Jurkat, Clone E6-1 (cell line): ENCODE measurements around the gene CCDC157.

Source experiments
- DNase-seq: peaks from one replicate; pipeline ENCODE4 v3.0.0-alpha.2; 2011; ENCODE audit warnings: low read depth, low spot score
- H3K4me3 ChIP-seq: 2 replicates; pipeline ENCODE4 v1.5.1; 2011; ENCODE audit warnings: mild to moderate bottlenecking, low read length, control low read depth, moderate library complexity

The CCDC157 gene

GRCh38 chr22:30347255-30347892, 9.4 kb upstream of the CCDC157 start:
- no peak overlapping the region for H3K4me3 ChIP-seq

GRCh38 chr22:30348404-30348803, 8.4 kb upstream of the CCDC157 start:
- H3K4me3 ChIP-seq, result no peak overlapping the region
- no peak for DNase-seq

More at GRCh38 chr22:30347255-30347892, 9.4 kb upstream of the CCDC157 start:
- DNase-seq, result no peak

GRCh38 chr22:30348809-30349208, 8.0 kb upstream of the CCDC157 start:
- H3K4me3 ChIP-seq, result no peak overlapping the region
- no peak for DNase-seq

GRCh38 chr22:30351226-30351625, 5.6 kb upstream of the CCDC157 start:
- H3K4me3 ChIP-seq, result no peak overlapping the region

GRCh38 chr22:30354644-30355043, 2.2 kb upstream of the CCDC157 start:
- DNase-seq, result no peak
- H3K4me3 ChIP-seq, result no peak overlapping the region

More at GRCh38 chr22:30351226-30351625, 5.6 kb upstream of the CCDC157 start:
- DNase-seq, result no peak

GRCh38 chr22:30357236-30357570, 396 bp downstream of the CCDC157 start:
- DNase-seq, result peak; percentile 11

GRCh38 chr22:30357650-30358215, 926 bp downstream of the CCDC157 start:
- no peak for DNase-seq
- H3K4me3 ChIP-seq, result no peak overlapping the region

More at GRCh38 chr22:30357236-30357570, 396 bp downstream of the CCDC157 start:
- H3K4me3 ChIP-seq, result peak overlapping the region; percentile 66

- no peak overlapping the region for H3K4me3 ChIP-seq
- DNase-seq, result no peak
Observed at GRCh38 chr22:30358541-30358940, 1.7 kb downstream of the CCDC157 start.

- no peak overlapping the region for H3K4me3 ChIP-seq
- peak; percentile 11 for DNase-seq
Observed at GRCh38 chr22:30361916-30362650, 5.3 kb downstream of the CCDC157 start.

- no peak overlapping the region for H3K4me3 ChIP-seq
- no peak for DNase-seq
Observed at GRCh38 chr22:30362651-30363281, 6.0 kb downstream of the CCDC157 start.

GRCh38 chr22:30365891-30366290, 9.1 kb downstream of the CCDC157 start:
- no peak for DNase-seq
- H3K4me3 ChIP-seq, result no peak overlapping the region

- no peak overlapping the region for H3K4me3 ChIP-seq
- DNase-seq, result no peak
Observed at GRCh38 chr22:30368420-30368819, 11.6 kb downstream of the CCDC157 start.

GRCh38 chr22:30370641-30371230, 13.9 kb downstream of the CCDC157 start:
- H3K4me3 ChIP-seq, result no peak overlapping the region
- DNase-seq, result no peak

- no peak for DNase-seq
- H3K4me3 ChIP-seq, result no peak overlapping the region
Observed at GRCh38 chr22:30371321-30371720, 14.5 kb downstream of the CCDC157 start.

- DNase-seq, result no peak
- H3K4me3 ChIP-seq, result no peak overlapping the region
Observed at GRCh38 chr22:30371981-30372380, 15.2 kb downstream of the CCDC157 start.

- H3K4me3 ChIP-seq, result no peak overlapping the region
- DNase-seq, result no peak
Observed at GRCh38 chr22:30372915-30373314, 16.1 kb downstream of the CCDC157 start.

GRCh38 chr22:30373331-30374325, 16.8 kb downstream of the CCDC157 start:
- no peak overlapping the region for H3K4me3 ChIP-seq
- DNase-seq, result no peak

- no peak for DNase-seq
- H3K4me3 ChIP-seq, result no peak overlapping the region
Observed at GRCh38 chr22:30375312-30375849, 18.6 kb downstream of the CCDC157 start.
